Astrocyte of the cerebellum (primary cell): ENCODE measurements around the gene TXNL1.

Experiments used
- DNase-seq: peaks from one replicate; pipeline ENCODE4 v3.0.0-alpha.2; 2011; ENCODE audit warnings: low read depth
- H3K4me3 ChIP-seq: 2 replicates; pipeline ENCODE4 v1.5.1; 2011; ENCODE audit warnings: mild to moderate bottlenecking, low read depth, low read length, moderate library complexity
- in situ Hi-C: cut with HindIII; loops from 2 replicates; pipeline ENCODE4 v1.10.0; 2017; ENCODE audit warnings: low sequenced_read_pairs
- TF ChIP-seq, protein P1 (sequence below): IDR thresholded peaks from 2 replicates; pipeline ENCODE4 v1.5.1; 2012; ENCODE audit warnings: low read length, low read depth, moderate library complexity, mild to moderate bottlenecking; ENCODE audit errors: missing control alignments

TXNL1 gene

DNA sequence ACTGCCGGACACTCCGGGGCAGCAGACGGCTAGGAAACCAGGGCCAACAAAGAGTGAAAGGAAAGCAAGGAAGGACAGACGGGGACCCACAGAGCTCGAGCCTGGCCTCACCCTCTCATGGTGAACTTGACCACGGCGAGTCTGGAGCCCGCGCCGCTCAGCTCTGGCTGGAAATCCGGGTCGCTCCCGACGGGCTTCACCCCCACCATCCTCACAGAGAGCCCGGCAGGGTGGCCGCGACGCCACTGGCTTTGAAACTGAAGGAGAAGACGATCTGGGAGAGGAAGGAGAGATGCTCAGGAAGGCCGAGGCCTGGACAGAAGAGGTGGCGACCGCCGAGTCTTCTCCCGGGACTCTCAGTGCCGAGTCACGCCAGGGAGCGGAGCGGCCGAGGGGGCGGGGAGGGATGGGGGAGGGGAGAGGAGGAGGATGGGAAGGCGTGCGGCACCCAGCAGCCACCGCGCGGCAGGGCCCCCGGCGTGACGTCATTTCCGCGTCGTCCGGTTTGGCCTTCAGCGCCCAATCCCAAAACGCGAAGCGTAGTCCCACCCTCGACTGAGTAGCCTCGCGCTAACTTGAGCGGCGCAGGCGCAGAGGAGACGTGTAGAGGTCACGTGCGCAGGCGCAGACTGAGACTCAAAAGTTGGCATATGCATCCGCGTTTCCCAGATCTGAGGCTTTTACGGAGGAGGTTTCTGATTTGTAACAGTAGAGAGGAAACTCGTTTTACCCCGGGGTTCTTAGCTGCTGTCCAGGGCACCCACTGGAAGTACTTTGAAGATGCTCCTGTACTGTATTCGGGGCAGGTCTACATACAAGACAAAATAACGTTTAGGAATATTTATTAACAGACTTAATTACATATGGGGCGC is at the start of gene TXNL1:
Gene TXNL1 (minus strand): TSS at position 361 of the 872 bp plus-strand sequence. CDS start 152 bp downstream, at position 209.
- H3K4me3 ChIP-seq: peak within 1 kb of the TSS; percentile 65
- DNase-seq: peak; percentile 97
- in situ Hi-C loops: no loop called here
- TF ChIP-seq, protein P1, sequence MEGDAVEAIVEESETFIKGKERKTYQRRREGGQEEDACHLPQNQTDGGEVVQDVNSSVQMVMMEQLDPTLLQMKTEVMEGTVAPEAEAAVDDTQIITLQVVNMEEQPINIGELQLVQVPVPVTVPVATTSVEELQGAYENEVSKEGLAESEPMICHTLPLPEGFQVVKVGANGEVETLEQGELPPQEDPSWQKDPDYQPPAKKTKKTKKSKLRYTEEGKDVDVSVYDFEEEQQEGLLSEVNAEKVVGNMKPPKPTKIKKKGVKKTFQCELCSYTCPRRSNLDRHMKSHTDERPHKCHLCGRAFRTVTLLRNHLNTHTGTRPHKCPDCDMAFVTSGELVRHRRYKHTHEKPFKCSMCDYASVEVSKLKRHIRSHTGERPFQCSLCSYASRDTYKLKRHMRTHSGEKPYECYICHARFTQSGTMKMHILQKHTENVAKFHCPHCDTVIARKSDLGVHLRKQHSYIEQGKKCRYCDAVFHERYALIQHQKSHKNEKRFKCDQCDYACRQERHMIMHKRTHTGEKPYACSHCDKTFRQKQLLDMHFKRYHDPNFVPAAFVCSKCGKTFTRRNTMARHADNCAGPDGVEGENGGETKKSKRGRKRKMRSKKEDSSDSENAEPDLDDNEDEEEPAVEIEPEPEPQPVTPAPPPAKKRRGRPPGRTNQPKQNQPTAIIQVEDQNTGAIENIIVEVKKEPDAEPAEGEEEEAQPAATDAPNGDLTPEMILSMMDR: no peak

DNA sequence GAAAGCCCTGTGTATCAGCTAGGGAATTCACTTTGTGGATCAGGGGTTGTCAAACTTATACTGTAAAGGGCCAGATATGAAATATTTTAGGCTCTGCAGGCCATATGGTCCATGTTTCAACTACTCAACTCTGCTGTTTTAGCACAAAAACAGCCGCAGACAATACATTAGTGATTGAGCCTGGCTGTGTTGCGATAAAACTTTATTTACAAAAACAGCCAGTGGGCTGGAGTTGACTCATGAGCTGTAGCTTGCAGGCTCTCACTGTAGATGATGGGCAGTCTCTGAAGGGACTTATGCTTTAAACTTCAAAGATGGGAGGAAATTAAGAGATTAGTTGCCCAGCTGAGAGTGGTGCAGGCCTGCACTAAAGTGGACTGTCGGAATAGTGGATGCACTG is 45.9 kb upstream of the TXNL1 start:
- DNase-seq: no peak
- TF ChIP-seq, protein P1: no peak
- in situ Hi-C loops: no loop called here
- H3K4me3 ChIP-seq: no peak overlapping the region

DNA sequence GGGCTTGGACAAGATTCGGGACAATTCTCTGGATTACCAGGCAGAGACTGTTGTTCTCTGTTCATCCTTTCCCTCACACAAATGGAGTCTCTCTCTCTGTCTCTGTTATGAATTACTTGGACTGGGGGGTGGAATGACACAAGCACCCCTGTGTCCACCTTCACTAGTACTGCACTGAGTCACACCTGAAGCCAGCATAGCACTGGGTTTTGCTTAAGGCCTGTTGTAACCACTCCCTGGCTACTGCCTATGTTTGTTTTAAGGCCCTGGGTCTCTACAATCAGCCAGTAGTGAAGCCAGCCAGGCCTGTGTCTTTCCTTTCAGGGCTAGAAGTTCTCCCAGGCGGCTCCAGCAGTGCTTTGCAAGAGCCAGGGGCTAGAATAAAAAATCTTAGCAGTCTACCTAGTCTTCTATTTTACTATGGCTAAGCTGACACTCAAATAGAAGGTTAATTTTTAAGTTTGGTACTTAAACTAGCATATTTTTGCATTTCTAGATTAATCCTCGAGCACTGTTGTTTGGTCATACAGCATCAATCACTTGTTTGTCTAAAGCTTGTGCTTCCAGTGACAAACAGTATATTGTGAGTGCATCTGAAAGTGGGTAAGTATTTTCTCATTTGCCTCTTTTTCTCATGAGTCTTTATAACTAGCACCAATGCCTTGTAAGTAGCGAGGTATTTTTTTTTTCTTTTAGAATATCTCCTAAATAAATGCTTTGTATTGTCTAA is 40.6 kb upstream of the TXNL1 start:
- in situ Hi-C loops: no loop called here
- DNase-seq: no peak
- TF ChIP-seq, protein P1: no peak
- no peak overlapping the region for H3K4me3 ChIP-seq

DNA sequence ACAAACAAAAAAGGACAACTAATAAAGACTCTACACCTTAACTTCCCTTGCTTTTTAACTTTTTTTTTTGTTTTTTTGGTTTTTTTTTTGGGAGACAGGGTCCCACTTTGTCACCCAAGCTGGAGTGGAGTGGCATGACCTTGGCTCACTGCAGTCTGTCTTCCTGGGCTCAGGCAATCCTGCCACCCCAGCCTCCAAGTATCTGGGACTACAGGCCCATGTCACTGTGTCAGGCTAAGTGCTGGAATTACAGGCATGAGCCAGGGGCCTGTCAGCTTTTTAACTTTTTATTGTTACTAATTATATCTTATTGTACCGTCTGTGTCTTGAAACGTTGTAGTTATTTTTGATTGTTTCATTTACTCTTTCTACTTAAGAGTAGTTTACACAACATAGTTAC is 38.2 kb upstream of the TXNL1 start:
- TF ChIP-seq, protein P1: no peak
- DNase-seq: no peak
- in situ Hi-C loops: no loop called here
- H3K4me3 ChIP-seq: no peak overlapping the region

DNA sequence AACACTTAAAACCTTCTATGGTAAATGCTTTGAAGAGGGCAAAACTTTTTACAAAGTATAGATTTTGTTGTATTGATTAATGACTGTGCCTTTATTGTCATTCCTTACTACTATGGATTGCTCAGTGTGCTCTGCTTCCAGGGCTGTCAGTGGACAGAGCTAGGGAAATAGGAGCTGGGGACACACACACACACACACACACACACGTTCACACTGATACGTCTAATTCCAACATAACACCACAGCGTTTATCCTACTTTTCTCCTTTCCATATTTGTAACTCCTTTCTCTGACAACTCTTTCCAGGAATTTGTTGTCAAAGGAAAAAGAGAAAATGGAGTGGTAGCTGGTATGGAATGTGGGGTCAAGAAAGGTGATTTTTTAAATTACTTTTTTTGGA is 34.6 kb upstream of the TXNL1 start:
- no peak for DNase-seq
- no peak overlapping the region for H3K4me3 ChIP-seq
- TF ChIP-seq, protein P1: no peak
- in situ Hi-C loops: no loop called here

DNA sequence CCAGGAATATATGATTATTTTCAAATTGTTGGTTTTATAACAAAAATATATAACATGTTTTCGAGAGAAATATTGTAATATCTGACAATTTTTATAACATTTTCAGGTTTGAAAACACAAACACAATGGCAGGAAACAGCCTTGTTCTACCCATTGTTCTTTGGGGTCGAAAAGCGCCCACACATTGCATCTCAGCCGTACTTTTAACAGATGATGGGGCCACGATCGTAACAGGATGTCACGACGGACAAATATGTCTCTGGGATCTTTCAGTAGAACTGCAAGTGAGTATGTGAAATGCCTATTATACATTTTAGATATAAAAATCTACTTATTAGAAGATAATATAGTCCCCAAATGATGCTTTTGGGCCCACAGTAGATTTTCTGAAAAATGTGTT is 34.0 kb upstream of the TXNL1 start:
- in situ Hi-C loops: no loop called here
- TF ChIP-seq, protein P1: no peak
- no peak overlapping the region for H3K4me3 ChIP-seq
- no peak for DNase-seq
